ENCODE results near the gene SORBS1.

The SORBS1 gene

DNA sequence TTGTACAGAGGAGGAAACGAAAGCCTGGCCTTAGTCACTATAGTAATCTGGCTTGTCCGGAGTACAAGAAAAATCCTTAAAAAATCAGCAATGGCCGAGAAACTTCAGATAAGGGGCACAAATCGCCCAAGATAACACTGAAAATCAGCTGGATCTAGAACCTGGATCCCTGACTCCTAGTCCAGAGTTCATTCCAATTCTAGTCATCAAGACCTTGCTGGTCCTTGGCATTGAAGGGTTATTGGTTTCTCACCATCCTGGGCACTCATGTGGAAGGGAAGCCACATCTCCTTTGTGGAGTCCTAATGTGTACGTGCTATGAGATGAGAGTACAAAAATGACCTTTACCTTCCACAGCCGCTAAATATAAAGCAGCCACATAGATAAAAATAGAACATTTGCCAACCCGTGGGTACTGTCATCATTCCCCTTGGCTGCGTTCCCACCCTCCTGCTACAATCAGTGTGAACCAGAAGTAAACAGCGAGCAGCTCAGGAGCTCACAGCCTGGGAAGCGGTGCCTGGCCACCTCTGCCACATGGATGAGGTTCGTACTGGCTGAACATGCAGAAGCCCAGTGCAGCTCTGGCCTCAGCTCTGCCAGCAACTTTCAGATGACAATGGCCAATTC is 154.4 kb downstream of the SORBS1 start:
- no peak for DNase-seq

DNA sequence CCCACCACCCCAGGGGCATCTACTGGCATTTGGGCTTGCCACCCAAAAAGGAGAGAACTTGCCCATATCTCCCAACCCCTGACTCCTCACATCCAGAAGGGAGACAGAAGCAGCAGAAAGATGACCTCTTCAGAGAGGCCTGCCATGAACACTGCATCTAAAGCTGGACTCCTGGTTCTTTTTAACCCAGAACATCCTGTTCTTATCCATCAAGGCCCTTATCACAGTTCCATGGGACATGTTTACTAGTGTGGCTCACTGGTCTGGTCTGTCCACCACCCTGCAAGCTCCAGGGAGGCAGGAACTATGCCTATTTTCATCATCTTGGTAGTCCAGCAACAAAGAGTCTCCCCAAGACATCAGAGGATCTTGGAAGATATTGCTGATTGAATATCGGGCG is 155.5 kb downstream of the SORBS1 start:
- DNase-seq: no peak

DNA sequence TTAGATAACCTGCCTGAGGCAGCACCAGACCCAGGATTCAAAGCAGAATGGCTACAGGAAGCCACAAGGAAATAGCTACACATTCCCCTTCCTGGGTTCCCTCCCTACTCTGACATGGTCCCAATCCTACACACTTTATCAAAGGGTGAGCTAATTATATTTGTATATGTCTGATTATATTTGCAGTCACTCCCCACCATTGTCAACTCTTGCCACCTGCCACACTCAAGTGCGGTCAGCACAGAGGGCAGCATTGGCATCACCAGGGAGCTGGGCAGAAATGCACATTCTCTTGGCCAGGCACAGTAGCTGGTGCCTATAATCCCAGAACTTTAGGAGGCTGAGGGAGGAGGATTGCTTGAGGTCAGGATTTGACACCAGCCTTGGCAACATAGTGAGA is 156.3 kb downstream of the SORBS1 start:
- no peak for DNase-seq

DNA sequence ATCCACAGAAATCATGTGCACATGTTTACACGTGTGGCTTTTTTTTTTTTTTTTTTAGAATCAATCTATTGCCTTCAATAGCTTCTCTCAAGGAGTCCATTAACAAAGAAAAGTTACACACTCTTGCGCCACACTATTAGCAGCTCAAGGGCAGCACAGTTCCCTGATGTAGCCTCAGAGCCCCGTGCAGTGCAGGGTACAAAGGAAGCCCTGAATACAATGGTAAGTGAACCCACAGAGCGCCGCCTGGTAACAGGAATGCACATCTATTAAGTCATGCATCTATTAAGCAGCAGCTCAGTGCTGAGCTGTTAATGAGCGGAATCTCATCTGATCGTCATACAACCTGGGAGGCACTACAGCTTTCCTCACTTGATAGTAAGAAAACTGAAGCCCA is 156.7 kb downstream of the SORBS1 start:
- DNase-seq: no peak

DNA sequence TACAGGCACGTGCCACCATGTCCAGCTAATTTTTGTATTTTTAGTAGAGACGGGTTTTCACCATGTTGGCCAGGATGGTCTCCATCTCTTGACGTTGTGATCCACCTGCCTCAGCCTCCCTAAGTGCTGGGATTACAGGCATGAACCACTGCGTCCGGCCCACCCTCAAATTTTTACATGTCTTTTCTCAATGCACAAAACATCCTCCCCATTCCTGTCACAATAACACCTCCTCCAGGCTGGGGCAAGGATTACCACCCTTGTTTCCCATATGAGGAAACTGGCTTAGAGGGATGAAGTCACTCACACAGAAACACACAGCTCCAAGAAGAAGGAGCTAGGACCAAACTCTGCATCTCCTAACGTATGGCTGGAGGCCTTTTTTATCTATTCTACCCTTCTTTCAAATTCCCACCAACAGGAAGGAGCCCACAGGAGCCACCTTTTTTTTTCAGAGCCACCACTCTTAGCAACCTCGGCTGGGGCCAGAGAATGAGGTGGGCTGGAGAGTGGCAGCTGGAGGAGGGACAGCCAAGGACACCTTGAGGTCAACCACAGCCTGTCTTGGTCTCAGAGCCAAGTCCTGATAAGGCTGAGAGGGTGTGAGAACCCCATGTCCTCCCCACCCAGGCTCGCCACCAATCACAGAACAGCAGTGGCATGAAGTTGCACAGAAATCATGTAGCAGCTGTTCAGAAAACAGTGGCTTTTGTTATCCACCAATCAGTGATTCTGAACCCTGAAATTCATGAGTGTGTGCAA is 157.3 kb downstream of the SORBS1 start:
- DNase-seq: no peak

DNA sequence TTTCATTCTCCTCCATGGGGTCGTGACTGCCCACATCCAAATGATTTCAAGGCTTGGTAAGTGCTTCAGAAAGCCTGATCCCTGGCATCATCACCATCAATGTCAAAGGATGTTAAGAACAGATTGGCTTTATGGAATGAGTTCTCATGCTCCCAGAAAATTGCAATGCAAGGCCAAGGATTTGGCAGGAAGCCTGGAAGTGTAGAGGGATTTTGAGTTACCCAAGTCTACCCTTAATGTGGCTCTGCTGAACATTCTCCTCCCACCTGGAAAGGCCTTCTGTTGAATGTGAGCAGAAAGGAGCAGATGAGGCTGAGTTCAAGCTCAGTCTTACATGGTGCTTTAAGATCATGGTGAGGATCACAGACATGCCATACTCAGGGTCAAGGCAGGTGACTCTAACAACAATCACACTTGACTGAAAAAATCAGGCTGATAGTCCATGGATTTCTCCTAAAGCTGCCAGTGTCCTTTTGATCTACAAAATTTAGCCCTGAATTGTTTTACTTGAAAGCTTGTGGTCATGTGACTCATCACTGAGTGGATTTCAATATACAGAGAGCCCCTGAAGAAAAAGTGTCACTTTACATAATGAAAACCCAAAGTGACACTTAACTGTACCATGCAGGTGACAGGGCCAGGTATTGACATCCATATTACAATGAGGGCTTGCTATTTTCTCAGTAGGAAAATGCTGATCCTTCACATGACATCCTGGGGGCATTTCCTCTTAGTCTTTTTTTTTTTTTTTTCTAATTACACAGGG is 159.3 kb downstream of the SORBS1 start:
- DNase-seq: no peak

DNA sequence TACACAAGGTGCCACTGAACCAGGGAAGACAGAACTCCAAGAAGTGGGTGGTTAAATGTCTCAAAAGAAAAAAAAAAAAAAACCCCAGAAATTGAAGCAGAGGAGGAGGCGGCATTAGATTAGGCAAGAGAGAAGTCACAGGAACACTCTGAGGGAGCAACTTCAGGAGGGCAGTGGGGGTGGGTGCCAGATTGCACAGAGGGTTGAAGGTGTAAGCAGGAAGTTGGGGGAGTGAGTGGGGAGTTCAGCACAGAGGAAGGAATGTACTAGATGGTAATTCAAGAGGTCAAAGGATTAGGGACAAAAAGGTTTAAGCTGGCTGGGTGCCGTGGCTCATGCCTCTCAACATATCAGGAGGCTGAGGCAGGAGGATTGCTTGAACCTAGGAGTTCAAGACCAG is 160.4 kb downstream of the SORBS1 start:
- no peak for DNase-seq

DNA sequence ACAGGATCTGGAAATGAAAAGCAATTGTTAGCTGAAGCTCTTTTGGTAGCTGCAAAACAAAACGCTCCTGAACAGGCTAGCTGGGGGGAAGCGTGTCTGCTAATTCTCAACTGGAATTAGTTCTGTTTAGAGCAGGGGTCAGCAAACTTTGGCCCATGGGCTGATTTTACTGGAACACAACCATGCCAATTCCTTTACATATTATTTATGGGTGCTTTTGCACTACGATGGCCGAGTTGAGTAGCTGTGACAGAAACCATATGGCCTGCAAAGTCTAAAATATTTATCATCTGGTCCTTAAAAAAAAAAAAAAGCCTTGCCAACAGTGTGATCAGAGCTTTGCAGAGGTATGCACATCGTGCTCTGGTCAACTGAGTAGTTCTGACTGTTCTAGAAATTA is 162.0 kb downstream of the SORBS1 start:
- DNase-seq: no peak

DNA sequence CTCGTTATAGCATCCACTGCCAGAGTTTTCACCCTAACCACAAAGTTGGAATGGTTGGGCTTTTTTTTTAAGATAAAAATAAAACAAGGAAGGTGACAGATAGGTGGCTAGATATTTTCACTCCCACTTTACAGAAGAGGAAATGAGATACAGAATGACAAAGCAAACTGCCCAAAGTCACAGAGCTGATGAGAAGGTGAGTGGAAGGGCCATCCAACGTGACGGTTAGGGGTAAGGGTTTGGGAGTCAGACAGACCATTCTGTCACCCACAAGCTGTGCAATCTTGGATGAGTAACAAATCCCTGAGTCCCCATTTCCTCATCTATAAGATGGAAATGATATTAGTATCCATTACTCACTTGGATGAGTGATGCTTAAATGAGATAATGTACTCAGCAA is 163.4 kb downstream of the SORBS1 start:
- DNase-seq: no peak

DNA sequence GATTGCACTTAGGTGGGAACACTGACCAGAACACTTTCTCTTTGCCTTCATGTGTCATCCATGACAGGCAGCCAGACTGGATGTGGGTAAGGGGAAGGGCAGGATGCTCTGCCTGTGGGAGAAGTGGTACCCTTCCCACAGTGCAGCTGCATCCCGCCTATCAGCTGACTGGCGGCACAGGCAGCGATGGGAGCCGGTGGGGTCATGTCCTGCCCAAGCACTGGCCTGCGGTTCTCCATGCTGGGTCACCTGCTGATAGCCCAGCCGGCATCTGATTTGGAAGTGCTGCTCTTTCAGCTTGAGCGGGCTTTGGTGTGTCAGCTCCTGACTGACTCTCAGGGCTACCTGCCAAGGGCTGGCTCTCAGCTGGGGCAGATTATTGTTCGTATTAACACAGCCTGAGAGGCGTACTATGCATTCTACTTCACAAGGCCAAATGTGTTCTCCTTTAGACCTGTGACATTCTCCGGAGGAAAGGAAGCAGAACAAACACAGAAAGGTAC is 165.2 kb downstream of the SORBS1 start:
- no peak for DNase-seq

DNA sequence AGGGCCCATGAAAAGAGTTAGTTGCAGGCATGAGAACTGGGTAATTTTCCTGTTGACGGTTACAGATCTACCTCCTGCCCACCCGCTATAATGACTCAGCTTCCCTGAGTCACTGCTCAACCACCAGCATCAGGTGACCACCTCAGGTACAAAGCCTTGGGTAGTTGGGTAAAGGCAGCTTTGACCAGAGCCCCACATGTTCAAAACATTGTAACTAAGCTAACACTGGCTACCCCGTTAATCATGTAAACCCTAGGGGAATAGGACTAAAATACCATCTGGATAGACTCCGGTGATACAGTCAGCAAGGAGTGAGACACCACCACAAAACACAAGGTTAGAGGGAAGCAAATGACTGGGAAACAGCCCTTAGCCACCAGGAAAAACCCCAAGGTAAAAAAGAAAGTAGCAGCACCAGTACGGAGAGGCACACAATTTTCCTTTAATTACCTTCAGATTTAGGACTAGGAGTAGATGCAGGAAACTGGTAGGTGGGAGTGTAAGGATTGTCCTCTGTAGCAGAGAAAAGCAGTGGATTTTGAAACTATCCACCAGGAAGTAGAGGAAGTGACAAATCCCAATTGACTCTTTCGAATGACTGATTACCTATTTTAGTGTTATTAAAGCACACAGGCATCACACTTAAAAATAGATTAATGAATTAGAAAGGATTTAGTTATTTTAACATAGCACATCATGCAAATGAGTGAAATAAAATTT is 166.8 kb downstream of the SORBS1 start:
- peak in 1 of 2 experiments; percentile 28 for DNase-seq

DNA sequence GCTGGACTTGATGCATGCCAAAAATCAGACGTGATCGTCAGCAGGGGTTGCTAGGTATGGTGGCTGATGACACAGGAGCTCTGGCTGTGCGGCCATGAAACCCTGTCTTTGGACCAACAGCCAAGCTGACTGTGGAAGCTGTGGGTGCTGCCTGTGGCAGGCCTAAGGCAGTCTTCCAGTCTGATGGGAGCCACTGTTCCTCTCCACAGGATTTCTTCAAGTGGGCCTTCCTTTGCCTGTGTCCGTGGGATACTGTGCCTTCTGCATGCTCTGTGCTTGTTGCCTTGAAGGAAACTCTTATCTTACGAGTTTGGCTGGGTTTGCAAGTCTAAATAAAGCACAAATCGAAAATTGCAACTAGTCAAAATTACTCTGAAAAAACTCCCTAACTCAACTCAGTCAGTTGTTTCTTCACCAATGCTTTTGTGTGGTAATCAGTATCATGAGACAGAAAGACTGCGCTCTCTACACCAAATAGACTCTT is 168.4 kb downstream of the SORBS1 start:
- no peak for DNase-seq

DNA sequence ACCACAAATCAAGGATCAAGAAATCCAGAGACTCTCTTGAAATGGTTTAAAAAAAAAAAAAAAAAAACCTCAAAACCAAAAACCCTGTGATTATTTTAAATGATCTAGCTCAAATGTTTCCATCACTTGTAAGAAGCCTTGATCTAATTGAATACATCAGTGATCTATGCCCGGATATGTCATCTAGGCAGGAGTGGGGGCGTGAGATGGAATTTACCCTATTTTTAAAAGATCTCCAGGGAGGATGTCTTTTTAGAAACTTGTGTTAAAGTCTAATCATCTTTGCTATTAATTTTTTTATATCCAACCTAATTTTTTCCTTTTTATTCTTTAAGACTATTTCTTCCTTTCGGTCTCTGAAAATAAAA is 169.0 kb downstream of the SORBS1 start:
- no peak for DNase-seq

DNA sequence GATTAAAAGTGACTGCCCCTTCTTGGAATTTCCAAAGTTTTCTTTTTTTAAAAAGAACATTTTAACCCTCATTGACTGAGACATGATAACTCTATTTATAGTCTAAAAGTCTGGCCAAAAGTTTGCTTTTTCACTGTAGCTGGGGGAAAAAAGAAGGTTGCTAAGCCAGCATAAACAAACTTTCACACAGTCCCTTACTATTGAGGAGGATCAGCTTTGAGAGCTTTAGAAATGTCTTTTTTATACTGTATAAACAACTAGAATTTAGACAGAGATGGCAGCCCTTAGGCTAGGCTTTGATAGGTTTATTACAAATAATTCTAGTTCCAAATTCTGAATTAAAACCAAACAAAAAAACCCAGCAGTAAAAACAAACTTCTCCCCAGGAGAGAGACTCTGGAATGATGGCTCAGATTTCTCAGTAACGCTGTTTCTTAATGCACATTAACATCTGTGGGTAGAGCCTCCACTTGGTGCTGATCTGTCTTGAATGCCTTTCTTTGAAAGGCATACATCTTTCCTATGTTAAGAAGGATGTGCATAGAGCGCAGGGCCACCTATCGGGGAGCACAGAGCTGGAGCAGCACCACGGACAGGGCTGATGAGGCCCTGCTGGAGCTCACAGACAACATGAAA is 169.5 kb downstream of the SORBS1 start:
- no peak for DNase-seq

DNA sequence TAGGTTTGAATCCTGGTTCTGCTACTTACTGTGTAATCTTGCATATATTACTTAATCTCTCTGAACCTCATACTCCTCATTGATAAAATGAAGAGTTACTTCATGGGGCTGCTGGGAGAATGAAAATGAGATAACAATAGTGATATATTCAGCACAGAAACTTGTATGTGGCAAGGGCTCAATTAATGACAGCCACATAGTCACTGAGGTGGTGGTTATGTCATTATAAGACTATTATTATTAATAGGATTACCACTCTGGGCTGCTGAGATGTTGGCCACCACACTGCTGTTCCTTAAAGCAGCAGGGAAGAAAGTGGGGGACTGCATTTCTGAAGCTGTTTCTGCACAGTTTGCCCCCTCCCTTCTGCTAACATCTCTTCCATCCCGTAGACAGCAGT is 170.0 kb downstream of the SORBS1 start:
- no peak for DNase-seq

DNA sequence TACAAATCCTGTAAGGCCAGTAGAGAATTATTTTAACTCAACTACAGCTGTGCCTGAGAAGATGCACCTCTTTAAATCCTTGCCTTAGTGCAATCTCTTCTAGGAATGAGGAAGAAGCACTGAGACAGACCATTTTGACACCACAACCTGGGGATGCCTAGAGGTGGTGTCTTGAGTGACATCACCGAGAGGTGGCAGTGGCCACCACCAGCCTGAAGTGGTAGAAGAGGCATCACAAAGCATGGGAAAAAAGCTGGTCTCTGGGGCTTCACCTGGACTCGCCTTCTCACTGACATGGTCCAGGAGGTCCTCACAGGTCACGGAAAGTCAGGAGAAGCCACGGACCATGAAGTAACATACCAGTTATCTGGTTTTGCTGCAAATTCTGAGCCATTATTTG is 171.2 kb downstream of the SORBS1 start:
- no peak for DNase-seq

DNA sequence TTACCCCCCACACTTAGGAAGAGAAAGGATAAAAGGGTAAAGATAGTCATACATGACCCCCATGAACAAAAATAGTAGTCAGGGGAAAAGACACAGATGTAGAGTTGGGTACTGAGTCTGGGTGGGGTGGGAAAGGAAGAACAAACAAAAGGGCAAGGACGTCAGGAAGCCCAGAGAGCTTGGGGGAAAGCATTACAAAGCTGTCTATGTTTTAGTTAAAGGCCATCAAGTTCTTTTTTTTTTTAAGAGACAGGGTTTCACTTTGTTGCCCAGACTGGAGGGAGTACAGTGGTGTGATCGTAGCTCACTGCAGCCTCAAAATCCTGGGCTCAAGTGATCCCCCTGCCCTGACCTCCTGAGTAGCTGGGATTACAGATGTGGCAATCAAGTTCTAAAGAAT is 172.0 kb downstream of the SORBS1 start:
- no peak for DNase-seq

DNA sequence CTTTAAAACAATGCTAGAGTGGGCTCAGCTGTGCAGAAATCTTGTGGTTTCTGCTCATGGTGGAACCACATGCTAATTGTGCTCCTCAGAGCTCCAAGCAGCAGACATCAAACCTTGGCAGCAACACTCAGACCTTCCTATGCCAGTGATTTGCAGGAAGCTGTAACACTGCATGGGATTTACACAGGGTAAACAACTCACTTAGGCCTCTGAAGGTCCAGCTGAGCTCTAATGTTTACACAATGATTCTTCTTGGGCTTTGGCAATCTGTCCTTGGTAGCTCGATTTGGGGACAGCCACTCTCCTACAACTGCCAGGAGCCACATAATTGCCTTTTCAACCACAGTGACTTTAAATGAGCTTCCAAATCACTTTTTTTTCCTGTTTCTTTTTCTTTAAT is 172.6 kb downstream of the SORBS1 start:
- DNase-seq: no peak

DNA sequence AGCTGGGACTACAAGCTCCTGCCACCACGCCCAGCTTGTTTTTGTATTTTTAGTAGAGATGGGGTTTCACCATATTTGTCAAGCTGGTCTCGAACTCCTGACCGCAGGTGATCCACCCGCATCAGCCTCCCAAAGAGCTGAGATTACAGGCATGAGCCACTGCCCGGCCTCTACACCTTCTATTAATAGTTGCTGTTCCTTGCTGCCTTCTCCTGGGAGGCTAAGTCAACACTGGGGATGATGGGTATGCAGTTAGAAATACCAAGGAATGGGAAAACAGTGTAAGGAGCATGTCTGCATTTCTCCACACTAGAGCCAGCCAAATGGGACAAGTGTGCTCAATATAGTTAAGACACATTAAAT is 173.1 kb downstream of the SORBS1 start:
- DNase-seq: no peak

DNA sequence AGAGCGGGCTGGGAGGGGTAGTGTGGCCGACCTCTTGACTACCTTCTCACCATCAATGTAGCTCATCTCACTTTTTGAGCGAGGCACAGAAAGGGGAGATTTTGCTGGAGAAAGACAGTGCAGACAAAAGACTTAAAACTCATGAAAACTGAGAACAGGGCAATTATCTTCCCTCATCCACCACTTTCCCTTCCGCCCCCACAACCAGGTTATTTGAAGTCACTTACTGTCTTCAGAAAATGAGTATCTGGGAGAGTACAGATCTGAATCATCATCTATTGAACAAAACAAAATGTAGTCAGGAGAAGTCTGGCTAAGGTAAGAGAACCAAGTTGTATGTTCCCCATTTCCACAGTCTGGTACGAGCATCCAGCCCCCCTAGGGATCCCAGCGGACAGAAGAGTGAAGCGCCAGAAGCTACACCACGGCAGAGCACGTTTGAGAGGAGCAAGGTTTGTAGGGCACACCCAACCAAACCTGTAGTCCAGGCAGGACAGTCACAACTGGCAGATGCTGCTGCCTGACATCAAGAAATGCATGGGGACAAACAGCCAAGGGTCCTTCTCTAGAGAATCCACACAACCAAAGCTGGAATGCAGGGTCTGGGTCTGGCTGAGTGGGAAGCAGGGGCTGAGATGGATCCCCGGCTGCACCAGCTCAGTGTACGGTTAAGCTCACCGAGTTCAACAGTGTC is 177.0 kb downstream of the SORBS1 start:
- DNase-seq: no peak

DNA sequence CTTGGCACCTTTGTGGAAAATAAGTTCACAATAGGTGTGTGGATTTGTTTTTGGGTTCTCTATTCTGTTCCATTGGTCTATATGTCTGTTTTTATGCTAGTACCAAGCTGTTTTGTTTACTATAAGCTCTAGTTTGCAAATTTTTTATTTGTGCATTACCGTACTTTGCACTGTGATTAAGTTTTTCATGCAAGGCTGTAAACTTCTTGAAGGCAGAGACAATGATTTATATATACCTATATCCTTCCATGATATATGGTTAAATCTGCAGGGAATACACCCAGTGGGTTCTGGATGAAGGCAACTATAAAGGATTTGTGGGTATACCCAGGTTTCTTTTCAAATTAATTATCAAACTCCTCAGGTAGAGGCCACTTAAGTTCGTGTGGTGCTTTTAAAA is 178.6 kb downstream of the SORBS1 start:
- DNase-seq: no peak

DNA sequence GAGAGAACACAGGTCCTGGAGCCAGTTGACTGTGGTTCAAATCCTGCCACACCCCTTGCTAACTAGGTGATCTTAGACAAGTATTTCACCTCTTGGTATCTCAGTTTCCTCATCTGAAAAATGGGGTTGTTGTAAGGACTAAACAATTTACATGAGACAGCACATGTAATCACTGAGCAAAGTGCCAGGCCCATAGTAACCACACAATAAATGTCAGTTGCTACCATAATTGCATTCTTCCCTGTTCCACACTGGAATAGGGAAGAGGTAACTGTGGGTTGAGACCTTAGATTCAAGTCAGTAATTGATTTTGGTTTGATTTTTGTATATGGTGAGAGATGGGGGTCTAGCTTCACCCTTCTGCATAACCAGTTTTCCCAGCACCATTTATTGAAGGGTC is 179.0 kb downstream of the SORBS1 start:
- DNase-seq: no peak
